ENCODE measurements around the gene VPS13C.

The VPS13C gene

DNA sequence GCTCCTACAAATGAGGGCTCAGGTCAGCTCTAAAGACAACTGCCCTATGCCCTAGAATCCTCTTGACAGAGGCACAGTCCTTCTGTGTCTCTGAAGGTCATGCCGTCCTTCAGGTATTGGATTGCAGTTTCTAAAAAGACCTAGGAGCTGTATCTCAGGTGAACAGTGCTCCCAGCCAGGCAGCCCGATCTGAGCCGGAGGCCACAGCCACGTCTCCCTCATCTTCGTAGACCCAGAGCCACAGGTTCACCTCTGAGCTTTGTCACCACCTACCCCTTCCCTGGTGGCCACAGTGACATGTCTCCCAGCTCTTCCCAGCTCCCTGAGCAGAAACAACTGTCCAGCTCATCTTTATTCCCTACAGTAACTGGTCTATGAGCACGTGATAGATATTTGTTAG is 228.0 kb downstream of the VPS13C start:
- no peak overlapping the region for H3K27ac ChIP-seq
- TF ChIP-seq, protein P1, sequence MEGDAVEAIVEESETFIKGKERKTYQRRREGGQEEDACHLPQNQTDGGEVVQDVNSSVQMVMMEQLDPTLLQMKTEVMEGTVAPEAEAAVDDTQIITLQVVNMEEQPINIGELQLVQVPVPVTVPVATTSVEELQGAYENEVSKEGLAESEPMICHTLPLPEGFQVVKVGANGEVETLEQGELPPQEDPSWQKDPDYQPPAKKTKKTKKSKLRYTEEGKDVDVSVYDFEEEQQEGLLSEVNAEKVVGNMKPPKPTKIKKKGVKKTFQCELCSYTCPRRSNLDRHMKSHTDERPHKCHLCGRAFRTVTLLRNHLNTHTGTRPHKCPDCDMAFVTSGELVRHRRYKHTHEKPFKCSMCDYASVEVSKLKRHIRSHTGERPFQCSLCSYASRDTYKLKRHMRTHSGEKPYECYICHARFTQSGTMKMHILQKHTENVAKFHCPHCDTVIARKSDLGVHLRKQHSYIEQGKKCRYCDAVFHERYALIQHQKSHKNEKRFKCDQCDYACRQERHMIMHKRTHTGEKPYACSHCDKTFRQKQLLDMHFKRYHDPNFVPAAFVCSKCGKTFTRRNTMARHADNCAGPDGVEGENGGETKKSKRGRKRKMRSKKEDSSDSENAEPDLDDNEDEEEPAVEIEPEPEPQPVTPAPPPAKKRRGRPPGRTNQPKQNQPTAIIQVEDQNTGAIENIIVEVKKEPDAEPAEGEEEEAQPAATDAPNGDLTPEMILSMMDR (IDR thresholded peaks at IDR 0.05): no peak
- TF ChIP-seq ZFX (IDR thresholded peaks at IDR 0.05; ENCODE audit: borderline replicate concordance): no peak

DNA sequence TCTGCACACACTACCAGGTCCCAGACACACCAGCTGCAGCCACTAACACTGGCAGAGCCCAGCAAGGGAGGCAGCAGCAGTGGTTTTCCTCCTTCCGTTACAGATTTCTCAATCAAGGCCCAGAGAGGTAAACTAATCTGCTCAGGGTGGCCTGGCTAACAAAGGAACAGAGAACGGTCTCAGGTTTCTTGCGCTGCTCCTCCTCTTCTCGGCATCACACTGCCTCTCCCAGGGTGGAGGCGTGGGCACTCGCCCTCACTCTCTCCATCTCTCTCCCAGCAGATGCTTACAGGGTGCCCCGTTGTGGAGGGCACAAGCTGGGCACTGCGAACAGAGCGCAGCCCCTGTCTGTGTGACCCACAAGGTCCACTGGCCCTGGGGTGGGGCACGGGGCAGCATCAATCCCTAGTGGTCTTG is 228.7 kb downstream of the VPS13C start:
- no peak overlapping the region for H3K27ac ChIP-seq
- no peak for TF ChIP-seq ZFX (IDR thresholded peaks at IDR 0.05; ENCODE audit: borderline replicate concordance)
- TF ChIP-seq, protein P1 (IDR thresholded peaks at IDR 0.05): no peak

DNA sequence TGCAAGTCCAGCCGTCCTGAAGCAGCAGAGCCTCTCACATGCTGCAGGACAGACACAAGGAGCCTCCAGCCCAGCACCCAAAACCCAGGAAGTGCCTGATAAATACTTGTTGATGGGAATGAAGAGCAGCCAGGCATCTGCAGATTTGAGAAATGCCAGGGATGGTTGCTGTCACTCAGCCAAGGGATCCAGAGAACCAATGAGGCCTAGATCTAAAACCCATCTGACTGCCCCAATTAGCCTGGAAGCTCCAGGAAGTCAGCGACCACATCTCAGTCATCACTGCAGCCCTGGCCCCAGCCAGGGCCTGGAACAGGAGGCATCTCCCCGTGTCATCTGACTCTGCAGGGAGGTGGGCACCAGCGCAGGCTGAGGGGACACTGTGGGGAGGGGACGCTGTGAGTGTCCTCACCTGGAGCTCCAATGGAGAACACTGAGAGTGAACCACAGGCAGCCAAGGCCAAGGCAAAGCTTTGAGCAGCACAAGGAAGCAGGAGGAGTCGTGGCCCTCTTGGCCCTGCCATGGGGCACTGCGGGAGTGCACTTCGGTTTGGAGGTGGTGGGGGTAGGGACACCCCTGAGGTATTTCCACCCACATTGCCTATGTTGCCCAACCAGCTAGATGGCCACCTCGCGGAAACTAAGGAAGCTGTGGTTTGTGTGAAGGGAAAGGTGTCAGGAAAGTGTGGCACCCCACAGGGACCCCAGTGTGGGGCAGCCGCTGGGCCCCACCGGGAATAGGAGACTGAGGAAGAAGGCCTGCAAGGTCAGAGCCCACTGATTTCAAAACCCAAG is 229.5 kb downstream of the VPS13C start:
- TF ChIP-seq, protein P1 (IDR thresholded peaks at IDR 0.05): no peak
- TF ChIP-seq ZFX (IDR thresholded peaks at IDR 0.05; ENCODE audit: borderline replicate concordance): no peak
- no peak overlapping the region for H3K27ac ChIP-seq

DNA sequence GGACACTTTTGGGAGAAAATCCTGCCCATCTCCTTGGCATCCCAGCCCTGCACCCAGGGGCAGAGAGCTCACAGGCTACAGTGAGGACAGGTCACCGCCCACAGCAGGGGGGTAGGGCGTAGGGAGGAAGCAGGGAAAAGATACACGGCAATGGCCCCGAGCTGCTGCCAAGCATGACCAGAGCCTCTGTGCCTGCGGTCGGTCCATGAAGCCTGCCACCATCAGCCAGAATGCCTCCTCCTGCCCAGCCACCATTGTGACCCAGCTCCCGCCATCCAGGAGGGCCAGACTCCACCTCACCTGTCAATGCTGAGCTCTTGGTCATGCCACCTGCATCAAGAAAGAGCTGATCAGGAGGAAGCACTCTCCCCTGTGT is 230.7 kb downstream of the VPS13C start:
- H3K27ac ChIP-seq: no peak overlapping the region
- TF ChIP-seq, protein P1 (IDR thresholded peaks at IDR 0.05): no peak

DNA sequence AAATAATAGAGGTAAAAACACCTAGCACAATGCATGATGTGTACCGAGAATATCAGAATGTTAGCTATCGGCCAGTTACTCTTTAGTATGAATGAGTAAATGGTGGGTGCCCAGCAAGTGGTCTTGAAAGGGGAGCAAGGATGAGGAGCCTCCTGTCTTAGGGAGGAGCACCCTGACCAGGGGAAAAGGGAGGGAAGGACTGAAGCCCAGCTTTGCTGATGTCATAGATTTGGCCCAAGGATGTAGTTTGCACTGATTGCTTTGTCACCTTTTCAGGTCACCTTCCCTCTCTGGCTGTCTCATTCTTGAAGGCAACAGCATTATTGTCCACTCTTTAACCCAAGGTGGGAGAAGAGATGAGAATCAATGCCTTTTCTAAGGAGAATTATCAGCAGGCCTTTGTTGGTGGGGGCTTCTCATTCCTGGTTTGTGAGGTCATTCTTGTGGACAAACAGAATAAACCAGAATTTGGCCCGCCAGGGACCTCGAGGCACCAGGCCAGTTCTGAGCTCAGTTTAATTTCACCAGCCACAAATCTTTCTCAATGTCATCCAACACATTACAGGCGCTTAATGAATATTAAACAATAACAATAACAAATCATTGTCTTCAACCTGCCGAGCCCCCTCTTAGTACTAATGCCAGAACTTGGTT is 231.3 kb downstream of the VPS13C start:
- TF ChIP-seq ZFX (IDR thresholded peaks at IDR 0.05; ENCODE audit: borderline replicate concordance): no peak
- TF ChIP-seq, protein P1 (IDR thresholded peaks at IDR 0.05): no peak
- no peak overlapping the region for H3K27ac ChIP-seq

DNA sequence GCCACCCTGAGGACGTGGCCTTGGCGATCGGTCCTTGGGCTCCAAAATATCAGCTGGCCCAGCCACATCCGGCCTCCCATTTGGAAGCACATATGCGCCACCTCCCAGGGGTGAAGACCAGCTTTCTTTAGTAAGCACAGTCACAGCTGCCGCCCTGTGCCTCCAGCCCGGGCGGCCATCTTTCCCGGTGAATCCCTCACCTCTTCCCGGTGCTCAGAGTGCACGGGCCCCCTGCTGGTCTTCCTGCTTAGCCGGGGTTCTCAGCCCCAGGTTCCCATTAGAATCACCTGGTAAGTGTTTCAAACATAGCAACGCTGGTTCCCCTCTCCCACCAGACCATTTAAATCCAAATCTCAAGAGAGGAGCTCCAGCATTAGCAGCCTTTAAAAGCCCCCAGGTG is 232.2 kb downstream of the VPS13C start:
- no peak overlapping the region for H3K27ac ChIP-seq
- TF ChIP-seq ZFX (IDR thresholded peaks at IDR 0.05; ENCODE audit: borderline replicate concordance): no peak
- TF ChIP-seq, protein P1 (IDR thresholded peaks at IDR 0.05): peak; percentile 27; the same call in 1 of the 2 replicates

DNA sequence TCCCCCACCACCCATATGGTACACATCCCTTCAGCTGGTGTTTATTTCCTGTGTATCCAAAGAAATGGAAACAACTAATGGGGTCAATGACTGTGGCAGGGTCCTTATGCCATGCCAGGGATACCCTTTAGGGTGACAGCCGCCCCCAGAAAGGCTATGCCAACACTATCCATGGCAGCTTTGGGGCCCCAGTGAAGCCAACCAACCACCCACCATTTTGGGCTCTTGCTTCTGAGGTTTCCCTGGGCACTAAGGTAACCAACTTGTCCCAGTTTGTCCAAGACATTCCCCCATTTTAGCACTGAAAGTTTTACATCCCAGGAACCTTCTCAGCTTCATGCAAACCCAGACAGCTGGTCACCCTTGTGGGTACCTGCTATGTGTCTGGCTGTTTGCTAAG is 233.1 kb downstream of the VPS13C start:
- no peak overlapping the region for H3K27ac ChIP-seq
- TF ChIP-seq ZFX (IDR thresholded peaks at IDR 0.05; ENCODE audit: borderline replicate concordance): no peak
- TF ChIP-seq, protein P1 (IDR thresholded peaks at IDR 0.05): no peak

Measured in 22Rv1 (cell line).